GM19324 (cell line): ENCODE measurements around the gene MEAK7.
A peak's percentile ranks its signal among the peaks of the same experiment; 100 is the strongest.

ENCODE experiments used
- ATAC-seq: cut with Tn5 transposase; IDR thresholded peaks from one replicate; pipeline ENCODE4 v1.9.1; 2021; ENCODE audit warnings: mild to moderate bottlenecking, moderate library complexity; ENCODE audit not compliant: unreplicated experiment, low FRiP score

The MEAK7 gene

GRCh38 chr16:84514295-84514873 is 9.9 kb upstream of the MEAK7 start:
- no peak for ATAC-seq

GRCh38 chr16:84513666-84514065 is 9.2 kb upstream of the MEAK7 start:
- ATAC-seq: no peak

DNA sequence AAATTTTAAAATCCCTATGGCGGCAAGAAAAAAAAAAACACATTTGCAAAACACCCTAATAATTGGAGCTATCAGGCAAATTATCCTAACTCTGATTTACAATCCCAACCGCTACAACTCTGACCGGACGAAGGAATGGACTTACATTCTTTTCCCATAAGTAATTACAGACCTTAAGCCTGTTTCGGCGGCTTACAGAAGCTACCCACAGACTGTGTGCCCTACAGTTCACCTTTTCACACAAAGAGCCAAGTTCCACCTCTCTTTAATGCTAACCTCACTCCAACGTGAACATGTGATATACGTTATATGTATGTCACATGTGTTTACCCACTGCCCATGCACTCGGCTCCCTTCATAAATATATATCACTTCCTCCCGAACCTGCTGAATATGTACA is 8.7 kb upstream of the MEAK7 start:
- ATAC-seq: no peak

DNA sequence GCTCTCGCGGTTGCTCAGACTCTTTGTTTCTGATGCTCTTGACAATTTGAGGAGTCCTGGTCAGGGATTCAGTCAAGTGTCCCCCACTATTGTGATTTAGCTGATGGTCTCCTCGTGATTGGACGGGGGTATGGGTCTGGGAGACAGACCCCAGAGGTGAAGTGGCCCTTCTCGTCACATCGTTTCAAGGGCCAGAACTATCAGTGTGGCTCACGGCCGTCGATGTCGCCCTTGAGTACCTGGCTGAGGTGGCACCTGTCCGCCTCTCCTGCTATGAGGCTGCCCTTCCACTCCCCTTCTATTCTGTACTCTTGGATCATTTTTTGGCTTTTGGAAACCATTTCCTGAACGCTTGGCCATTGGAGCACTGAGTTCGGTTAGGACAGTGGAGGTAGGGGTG is 7.4 kb upstream of the MEAK7 start:
- no peak for ATAC-seq

- no peak for ATAC-seq
Observed at GRCh38 chr16:84511180-84511800, 6.8 kb upstream of the MEAK7 start.

- ATAC-seq: no peak
Observed at GRCh38 chr16:84509032-84509950, 4.8 kb upstream of the MEAK7 start.

DNA sequence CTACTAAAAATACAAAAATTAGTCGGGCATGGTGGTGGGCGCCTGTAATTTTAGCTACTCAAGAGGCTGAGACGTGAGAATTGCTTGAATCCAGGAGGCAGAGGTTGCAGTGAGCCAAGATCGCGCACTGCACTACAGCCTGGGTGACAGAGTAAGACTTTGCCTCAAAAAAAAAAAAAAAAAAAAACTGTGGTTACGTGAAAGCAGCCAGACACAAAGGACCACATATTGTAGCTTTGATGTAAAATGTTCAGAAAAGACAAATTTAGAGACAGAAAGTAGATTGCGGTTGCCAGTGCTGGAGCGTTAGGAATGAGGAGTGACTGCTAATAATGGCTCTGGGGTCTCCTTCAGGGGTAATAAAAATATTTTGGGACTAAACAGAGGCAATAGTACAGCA is 4.0 kb upstream of the MEAK7 start:
- ATAC-seq: no peak

DNA sequence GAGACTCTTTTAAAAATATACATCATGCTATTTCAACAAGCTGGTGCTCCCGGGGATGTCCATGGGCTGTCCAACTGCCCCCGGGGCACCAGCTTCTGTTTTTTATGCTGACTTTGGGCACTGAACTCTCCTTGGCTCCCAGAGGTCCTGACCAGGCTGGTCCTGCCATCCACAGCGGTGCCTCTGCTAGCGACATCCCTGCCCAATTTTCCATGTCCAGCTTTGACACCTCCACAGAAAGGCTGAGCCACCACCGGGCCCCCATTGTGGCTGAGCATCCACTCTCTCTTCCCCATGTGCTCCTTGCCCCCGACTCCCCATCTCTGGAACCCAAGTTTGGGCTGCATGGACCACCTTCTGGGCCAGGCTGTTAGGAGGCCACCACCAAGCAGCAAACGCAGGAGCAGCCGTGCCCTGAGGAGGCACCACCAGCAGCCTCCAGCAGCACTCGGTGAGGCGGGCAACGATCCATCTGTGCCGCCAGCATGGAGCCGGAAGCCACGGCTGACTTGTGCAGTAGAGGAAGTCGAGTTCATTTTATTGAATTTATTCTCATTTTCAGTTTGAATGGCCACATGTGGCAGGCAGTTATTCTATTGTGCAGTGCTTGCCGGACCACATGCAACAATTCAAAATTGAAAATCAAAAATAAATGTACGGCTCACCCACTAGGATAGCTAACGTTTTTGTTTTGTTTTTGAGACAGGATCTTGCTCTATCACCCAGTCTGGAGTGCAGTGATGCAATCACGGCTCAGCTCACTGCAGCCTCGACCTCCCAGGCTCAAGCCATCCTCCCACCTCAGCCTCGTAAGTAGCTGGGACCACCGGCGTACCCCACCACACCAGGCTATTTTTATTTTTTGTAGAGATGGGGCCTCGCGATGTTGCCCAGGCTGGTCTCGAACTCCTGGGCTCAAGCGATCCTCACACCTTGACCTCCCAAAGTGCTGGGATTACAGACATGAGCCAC is 2.8 kb upstream of the MEAK7 start:
- ATAC-seq: no peak

DNA sequence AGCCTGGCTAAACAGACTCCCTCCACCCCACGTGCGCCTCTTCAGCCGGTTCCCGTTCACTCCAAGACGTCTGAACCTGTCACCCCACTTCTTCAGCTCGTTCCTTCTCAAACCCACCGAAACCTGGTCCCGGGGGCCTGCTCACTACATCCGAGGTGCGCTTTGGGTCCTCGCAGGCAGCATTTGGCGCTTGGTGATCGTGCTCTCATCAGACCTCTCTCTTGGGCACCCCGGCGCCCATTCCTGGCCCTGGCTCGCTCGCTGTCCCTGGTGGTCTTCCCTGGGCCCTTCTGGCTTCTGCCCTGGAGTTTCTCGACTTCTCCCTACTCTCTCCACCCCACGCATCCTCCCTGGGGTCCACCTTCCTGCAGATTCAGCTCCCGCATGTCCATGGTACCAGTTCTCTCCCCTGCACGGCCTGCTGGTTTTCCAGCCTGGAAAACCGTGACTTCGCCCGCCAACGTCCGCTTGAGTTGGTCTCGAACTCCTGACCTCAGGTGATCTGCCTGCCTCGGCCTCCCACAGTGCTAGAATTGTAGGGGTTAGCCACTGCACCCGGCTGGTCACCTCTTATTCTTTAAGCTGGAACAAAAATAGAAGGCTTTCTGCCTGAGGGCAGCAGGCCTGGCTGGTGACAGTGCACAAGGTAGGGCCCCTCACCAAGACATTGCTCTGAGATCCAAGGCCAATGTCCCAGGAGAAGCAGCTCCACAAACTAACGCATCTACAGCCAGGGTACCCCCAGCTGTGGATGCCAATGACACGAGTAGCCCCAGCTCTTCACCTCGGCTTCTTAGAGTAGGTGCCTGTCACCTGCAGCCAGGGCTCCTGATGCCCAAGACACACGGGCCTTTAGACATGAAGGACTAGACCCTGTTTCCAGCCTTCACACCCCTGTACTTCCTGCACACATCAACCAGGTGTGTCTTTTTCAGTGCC is 1.1 kb upstream of the MEAK7 start:
- no peak for ATAC-seq

DNA sequence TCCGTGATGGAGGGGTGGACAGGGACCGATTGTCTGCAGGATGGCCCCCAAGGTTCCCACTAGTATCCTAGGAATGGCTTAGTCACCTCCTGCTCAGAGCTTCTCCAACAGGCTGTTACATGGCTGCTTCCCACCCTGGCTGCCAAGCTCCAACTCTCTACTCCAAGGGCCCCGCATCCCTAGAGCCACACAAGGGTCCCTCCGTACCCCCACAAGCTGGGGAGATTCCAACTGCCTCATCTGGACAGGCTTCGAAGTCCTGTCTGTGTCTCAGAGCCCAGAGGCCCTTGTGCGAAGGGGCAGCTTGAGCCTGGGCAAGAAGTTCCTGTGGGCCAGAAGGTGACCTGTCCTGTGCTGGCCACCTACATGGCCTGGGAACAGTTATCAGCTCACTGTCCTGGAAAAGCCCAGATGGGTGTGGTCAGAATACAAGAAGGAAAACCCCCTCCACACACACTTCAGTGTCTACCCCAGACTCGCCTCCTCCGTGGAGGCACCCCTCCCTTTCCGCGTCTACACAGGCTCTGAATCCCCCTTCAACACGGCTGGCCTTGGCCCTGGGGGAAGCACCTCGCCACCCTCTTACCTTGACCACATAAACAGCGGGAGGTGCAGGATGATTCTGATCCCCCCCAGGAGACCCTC is 586 bp downstream of the MEAK7 start:
- peak; percentile 3 for ATAC-seq

DNA sequence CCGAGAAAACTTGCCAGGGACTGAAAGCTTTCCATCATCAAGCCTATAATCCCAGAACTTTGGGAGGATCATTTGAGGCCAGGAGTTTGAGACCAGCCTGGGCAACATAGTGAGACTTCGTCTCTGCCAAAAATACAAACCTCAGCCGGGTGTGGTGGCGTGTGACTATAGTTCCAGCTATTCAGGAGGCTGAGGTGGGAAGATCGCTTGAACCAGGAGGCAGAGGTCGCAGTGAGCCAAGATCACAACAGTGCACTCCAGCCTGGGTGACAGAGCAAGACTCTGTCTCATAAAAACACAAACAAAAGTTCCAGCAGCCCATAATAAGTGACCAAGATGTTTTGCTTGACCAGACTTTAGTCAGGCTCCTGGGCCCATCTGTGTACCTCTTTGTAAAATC is 1.9 kb downstream of the MEAK7 start:
- no peak for ATAC-seq

DNA sequence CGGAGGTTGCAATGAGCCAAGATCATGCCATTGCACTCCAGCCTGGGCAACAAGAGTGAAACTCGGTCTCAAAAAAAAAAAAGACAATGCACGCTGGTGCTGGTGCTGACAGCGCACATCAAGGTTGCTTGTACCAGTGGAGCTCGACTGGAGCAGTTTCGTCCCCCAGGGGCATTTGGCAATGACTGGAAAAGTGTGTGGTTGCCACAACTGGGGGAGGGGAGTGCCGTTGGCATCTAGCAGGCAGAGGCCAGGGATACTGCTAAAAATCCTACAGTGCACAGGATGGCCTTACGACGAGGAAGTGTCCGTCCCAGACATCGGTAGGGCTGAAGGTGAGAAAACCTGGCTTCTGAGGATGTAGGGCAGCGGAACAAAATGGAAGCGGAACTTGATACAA is 2.4 kb downstream of the MEAK7 start:
- no peak for ATAC-seq

GRCh38 chr16:84501077-84501735 is 3.3 kb downstream of the MEAK7 start:
- ATAC-seq: no peak

DNA sequence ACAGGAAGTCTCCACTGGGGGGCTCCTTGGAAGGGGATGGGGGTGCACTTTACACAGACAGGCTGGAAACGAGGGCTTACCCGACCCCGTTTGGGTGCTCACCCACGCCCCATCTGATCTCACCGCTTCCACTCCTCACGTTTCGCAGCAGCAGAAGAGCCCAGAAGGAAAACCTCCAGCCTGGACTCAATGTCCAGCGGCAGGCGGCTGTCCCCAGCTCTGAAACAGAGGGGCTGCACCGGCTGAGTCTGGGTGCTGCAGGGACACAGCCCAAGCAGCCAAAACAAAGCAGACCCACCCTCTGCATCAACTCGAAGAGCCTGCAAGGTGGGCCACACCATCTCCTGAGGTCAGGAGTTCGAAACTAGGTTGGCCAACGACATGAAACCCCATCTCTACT is 3.9 kb downstream of the MEAK7 start:
- ATAC-seq: no peak

DNA sequence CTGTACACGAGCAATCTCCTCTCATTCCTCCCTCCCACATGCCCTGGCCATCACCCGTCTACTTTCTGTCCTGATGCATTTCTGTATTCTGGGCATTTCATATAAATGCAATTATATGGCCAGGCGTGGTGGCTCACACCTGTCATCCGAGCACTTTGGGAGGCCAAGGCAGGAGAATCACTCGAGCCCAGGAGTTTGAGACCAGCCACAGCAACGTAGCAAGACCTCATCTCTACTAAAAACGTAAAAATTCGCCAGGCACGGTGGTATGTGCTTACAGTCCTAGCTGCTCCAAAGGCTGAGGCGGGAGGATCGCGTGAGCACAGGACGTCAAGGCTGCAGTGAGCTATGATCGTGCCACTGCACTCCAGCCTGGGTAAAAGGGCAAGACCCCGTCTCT is 4.8 kb downstream of the MEAK7 start:
- no peak for ATAC-seq

DNA sequence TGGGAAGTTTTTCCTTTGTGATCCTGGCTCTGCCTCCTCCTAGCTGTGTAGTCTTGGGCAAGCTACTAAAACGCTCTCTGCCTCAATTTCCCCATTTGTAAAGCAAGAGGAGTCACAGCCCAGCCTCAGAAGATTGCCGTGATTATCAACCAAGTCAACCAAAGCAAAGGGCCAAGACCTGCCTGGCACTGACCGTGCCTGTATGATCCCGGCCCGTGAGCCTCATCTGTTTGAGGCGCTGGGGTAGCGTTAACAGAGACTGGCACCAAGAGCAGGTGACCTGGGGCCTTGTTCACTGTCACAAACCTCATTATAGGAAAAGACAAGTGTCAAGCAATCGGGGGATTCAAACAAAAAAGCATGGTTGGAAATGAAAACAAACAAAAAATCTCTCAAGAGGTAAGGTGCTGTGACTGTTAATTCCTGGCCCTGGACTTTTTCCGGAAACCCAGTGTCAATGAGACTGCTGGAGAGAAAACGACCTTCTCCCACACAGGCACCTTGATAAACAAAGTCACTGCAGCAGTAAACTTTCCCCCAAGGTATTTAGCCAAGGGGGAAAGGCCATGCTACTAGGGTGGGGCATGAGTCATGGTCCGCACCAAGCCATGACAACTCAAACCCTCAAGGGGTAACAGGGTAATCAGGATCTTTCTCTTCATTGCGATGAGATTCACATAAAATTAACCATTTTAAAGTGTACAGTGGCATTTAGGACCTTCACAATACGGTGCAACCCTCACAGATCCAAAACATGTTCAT is 5.4 kb downstream of the MEAK7 start:
- no peak for ATAC-seq

- ATAC-seq: no peak
Observed at GRCh38 chr16:84498223-84498610, 6.2 kb downstream of the MEAK7 start.
